ENCODE results near the gene HDGFL2.

HDGFL2 gene

GRCh38 chr19:4471403-4472173, 509 bp upstream of the HDGFL2 start:
- peak; percentile 93 for DNase-seq

GRCh38 chr19:4473011-4473762, 1.1 kb downstream of the HDGFL2 start:
- no peak for DNase-seq

- no peak for DNase-seq
Observed at GRCh38 chr19:4473763-4474513, 1.8 kb downstream of the HDGFL2 start.

DNA sequence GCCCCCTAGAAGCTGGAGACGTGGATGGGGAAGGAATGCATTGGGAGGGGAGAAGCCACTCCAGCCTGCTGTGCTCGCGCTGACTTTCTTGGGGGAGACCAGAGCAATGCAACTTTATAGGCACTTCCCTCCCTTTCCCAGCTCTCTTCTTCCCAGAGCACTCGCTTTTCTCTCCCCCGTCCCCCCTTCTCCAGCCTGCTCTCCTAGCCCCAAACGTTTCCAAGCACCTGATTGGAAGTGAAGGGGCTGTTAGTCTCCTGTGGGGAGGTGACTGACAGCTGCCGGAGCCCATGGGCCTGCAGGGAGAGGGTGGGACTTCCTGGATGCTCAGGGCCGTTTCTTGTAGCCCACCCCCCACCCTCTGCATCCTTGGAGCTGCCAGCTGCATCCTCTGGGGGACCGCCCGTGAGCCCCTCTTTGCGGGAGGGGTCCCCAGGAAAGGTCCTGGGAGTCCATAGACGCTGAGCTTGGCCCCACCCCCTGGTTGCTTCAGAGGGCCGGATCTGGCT, 2.5 kb downstream of the HDGFL2 start:
- no peak for DNase-seq

GRCh38 chr19:4477034-4477801, 5.1 kb downstream of the HDGFL2 start:
- no peak for DNase-seq

DNA sequence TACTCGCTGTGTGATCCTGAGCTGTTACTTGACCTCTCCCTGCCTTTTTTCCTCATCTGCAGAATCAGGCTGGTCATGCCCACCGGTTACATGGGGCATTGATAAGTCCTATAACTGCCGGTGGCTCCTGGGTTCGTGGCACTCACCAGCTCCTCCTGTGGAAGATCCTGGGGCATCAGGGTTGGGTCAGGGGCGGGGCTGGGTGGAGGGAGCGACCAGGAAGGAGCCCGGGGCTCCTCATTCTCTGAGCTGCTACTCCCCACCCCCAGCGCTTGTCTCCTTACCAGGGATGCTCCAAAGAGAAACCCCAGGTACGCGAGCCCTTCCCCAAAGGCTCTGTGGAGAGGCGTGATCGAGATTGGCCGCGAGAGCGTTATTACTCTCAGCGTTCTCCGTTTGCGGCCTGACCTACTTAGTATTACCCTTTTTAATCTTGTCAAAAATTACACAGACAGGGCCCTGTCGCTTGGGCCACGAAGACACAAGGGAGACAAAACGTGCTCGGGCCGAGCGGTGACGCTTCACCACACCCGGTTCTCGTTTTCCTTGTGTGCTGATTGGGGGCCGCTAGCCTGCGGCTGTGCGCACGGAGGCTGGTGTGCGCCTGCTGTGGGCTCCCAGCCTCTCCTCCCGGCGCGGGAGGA, 10.7 kb downstream of the HDGFL2 start:
- DNase-seq: no peak

DNA sequence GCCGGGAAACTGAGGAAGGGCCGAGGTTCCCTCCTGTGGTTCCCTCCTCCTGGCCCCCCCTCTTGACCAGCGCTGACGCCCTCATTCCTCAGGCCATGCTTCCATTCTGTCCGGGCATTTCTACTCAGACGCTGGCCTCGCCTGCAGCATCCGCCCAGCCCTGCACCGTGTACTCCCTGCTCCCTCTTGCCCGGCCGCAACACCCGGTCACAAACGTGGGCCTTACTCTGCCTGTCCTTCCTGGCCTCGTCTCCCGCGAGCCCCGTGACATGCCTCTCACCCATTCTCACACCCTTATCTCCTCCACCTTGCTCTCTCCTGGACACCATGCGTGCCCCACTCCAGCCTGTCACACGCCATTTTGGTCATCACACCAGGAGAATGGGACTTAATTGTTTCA, 11.3 kb downstream of the HDGFL2 start:
- no peak for DNase-seq

DNA sequence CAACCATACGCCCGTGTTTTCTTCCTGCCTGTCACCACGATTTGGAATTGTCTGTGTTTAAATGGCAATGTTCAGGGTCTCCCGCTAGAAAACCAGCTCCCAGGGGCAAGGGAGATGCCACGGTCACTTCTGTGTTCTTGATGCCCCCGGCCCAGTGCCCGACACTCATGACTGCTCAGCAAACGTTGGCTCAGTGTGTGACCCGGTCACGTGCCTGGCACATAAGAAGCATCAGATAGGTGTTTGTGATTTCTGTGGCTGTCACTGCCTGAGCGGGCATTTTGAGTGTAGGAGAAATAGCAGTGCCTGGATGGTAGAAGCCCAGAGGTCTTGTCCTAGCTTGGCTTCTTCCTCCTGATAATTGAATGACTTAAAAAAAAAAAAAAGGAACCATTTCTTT, 15.5 kb downstream of the HDGFL2 start:
- DNase-seq: no peak

DNA sequence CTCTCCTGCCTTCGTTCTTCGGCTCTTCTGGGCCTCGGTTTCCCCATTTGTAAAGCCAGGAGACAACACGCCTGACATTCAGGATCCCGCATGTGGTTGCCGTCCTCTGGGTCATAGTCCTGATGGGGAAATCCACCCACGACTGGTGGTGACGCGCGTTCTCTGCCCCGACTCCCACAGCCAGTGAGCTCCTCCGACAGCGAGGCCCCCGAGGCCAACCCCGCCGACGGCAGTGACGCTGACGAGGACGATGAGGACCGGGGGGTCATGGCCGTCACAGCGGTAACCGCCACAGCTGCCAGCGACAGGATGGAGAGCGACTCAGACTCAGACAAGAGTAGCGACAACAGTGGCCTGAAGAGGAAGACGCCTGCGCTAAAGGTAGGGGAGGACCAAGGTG, 16.4 kb downstream of the HDGFL2 start:
- no peak for DNase-seq

GRCh38 chr19:4491446-4491845, 19.3 kb downstream of the HDGFL2 start:
- no peak for DNase-seq

DNA sequence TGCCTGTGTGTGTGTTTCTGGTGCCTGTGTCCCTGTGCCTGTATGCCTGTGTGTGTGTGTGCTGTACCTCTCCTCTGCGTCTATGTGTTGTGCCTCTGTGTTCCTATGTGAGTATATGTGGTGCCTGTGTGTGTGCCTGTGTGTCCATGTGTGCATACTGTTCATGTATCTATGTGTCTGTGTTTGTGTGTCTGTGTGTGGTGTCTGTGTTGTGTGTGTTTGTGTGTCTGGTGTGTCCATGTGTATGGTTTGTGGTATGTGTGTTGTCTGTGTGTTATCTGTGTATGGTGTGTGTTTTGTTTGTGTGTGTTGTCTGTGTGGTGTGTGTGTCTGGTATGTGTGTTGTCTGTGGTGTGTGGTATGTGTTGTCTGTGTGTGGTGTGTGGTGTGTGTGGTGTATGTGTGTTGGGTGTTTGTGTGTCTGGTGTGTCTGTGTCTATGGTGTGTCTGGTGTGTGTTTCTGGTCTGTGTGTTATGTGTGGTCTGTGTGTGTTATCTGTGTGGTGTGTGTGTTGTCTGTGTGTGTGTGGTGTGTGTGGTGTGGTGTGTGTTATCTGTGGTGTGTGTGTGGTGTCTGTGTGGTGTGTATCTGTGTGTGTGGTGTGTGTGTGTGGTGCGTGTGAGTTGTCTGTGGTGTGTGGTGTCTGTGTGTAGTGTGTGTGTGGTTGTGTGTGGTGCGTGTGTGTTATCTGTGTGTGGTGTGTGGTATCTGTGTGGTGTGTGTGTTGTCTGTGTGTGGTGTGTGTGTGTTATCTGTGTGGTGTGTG, 20.4 kb downstream of the HDGFL2 start:
- no peak for DNase-seq

- DNase-seq: no peak
Observed at GRCh38 chr19:4493104-4493928, 21.2 kb downstream of the HDGFL2 start.

DNA sequence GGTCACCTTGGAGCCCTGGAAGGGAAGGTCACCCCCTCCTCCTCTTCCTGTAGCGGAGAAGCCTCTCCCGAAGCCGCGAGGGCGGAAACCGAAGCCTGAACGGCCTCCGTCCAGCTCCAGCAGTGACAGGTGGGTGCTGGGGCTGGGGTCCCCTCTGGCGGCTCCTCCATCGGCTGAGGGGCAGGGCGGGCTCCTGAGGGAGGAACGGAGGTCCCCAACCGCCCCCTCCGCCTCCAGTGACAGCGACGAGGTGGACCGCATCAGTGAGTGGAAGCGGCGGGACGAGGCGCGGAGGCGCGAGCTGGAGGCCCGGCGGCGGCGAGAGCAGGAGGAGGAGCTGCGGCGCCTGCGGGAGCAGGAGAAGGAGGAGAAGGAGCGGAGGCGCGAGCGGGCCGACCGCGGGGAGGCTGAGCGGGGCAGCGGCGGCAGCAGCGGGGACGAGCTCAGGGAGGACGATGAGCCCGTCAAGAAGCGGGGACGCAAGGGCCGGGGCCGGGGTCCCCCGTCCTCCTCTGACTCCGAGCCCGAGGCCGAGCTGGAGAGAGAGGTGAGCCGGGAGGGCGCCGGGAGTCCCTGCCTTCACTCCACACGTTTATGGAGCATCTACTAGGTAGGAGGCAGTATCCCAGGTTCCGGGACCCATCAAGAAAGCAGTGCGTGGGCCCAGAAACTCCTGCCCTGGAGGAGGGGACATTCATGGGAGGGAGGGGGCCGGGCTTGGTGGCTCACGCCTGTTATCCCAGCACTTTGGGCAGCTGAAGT, 22.0 kb downstream of the HDGFL2 start:
- DNase-seq: no peak

- DNase-seq: no peak
Observed at GRCh38 chr19:4494691-4495064, 22.6 kb downstream of the HDGFL2 start.

DNA sequence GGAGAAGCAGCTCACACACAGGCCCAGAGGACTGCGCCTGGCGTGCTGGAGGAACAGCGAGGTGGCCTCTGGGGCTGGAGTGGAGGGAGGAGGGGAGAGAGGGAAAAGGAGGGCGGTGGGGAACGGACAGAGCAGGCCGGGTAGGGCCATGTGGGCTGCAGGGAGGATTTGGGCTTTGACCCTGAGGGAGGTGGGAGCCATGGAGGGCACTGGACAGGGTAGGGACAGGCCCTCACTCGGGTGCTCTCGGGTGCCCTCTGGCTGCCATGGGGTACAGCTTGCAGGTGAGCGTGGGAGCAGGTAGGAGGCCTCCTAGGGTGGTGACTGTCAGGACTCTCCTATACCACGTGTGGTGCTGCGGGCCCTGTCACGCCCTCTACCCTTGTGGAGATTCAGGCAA, 23.4 kb downstream of the HDGFL2 start:
- no peak for DNase-seq

- no peak for DNase-seq
Observed at GRCh38 chr19:4496304-4496703, 24.2 kb downstream of the HDGFL2 start.

DNA sequence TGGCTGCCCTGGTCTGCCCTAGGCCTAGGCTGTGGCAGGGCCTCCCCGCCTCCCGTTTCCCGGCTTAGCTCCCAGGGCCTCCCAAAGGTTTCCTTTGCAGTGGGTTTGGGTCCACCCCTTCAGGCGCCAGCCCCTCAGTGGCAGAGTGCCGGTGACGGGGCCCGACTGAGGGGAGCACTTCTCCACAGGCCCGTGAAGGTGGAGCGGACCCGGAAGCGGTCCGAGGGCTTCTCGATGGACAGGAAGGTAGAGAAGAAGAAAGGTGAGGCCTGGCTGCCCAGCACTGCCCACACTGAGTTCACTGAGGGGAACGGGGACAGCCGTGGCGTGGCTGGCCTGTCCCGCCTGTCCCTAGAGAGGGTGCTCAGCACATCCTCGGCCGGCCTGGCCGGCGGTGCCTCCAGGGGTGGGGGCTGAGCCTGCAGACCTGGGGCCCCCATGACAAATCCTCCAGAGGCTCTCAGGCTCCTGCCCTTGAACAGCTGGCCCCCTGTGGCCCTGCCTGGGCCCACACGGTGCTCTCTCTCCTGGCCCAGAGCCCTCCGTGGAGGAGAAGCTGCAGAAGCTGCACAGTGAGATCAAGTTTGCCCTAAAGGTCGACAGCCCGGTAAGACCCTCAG, 25.8 kb downstream of the HDGFL2 start:
- DNase-seq: no peak

DNA sequence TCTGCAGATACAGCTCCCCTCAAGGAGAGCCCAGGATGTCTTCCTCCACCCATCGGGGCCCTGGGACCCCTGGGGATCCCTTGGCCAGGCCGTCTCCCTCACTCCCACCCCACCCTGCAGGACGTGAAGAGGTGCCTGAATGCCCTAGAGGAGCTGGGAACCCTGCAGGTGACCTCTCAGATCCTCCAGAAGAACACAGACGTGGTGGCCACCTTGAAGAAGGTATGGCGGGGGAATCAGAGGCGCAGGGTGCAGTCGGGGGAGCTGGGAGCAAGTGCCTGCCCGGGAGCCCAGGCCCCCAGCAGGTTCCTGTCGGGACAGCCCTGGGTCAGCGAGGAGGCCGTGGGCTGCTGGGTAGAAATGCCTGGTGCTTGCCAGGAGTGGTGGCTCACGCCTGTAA, 26.6 kb downstream of the HDGFL2 start:
- DNase-seq: no peak

- no peak for DNase-seq
Observed at GRCh38 chr19:4499318-4499717, 27.2 kb downstream of the HDGFL2 start.

Measured in activated CD8-positive, alpha-beta memory T cell treated with anti-CD3 and anti-CD28 coated beads, Interleukin-2, amount 50 U/mL, for 48 hours (primary cell).